ENCODE results near the gene ETFA.

- TF ChIP-seq CTCF (IDR thresholded peaks at IDR 0.05) (no peak), POLR2A (IDR thresholded peaks at IDR 0.05) (no peak)
These were observed 141.1 kb downstream of the ETFA start for GRCh38 chr15:76169911-76170800.

All from uterus (tissue), 2 donors.